GM12864 (cell line): ENCODE measurements around the gene ARID3B.

ENCODE experiments used
- DNase-seq: peaks from one replicate; pipeline ENCODE4 v3.0.0-alpha.2; 2011; ENCODE audit warnings: low read depth
- H3K4me3 ChIP-seq: 2 replicates; pipeline ENCODE4 v1.5.1; 2011; ENCODE audit warnings: mild to moderate bottlenecking, low read depth, low read length, control low read depth
- CTCF ChIP-seq: IDR thresholded peaks from 2 replicates; pipeline ENCODE4 v1.5.1; 2011; ENCODE audit warnings: low read depth, mild to moderate bottlenecking, moderate library complexity, low read length, control low read depth, inconsistent platforms; ENCODE audit errors: missing control alignments

The ARID3B gene

GRCh38 chr15:74641151-74641550 is 100.1 kb downstream of the ARID3B start:
- no peak for DNase-seq
- no peak for TF ChIP-seq CTCF

GRCh38 chr15:74642348-74642733 is 101.3 kb downstream of the ARID3B start:
- DNase-seq: no peak
- no peak for TF ChIP-seq CTCF
- no peak overlapping the region for H3K4me3 ChIP-seq

More at GRCh38 chr15:74641151-74641550, 100.1 kb downstream of the ARID3B start:
- no peak overlapping the region for H3K4me3 ChIP-seq

GRCh38 chr15:74642734-74643664 is 102.0 kb downstream of the ARID3B start:
- TF ChIP-seq CTCF: no peak
- no peak for DNase-seq
- H3K4me3 ChIP-seq: no peak overlapping the region

DNA sequence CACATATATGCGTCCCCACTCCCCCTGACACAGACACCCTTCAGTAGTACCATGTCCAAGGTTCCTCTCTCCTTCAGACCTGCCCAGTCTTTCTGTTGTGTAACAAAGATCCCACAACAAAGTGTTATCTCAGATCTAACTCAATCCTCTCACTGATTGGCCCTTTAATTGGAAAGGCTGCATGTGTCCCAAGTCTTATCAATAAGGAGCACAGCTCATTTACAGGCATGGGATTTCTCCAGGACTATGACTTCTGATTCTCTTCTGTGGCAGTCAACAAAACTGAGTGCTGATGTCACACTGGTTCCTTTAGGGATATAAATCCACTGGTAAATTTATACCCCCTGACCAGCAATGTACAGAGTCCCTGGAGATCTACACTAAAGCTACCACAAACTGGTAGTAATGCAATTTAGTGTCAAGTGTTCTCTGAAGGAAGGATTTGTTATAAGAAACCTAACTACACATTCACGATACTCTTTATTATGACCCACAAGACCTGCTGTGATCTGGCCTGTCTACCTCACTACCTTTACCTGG is 102.7 kb downstream of the ARID3B start:
- no peak for DNase-seq
- H3K4me3 ChIP-seq: no peak overlapping the region
- no peak for TF ChIP-seq CTCF

DNA sequence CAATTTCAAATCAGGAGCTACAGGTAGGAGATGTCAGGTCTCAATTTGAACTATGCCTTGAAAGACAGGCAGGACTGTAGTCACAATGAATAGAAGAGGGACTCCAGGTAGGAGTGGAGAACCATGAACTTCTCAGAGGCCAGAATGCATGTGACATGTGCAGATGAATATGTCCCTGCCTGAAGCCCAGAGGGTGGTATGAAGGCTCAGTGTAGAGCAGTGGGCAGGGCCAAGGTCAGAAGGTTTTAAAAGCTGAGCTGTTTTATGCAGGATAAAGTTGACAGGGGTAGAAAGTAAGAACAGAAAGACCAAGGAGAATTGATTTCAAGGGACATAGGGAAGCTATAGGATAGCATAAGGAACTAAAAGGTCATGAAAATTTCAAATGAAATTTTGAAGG is 105.5 kb downstream of the ARID3B start:
- no peak overlapping the region for H3K4me3 ChIP-seq
- TF ChIP-seq CTCF: no peak
- DNase-seq: no peak
